HEK293T (cell line): Measurements from ENCODE around the gene LMX1A.

Experiments used
- CTCF ChIA-PET: fragments of 350-600 bp; formaldehyde crosslinking; extraction: SDS; loops from one replicate; lab custom pipeline; 2021; ENCODE audit warnings: antibody characterized with exemption, inconsistent platforms; lab: Yijun Ruan, JAX
- POLR2A ChIA-PET: fragments of 350-600 bp; formaldehyde crosslinking; extraction: SDS; loops from one replicate; lab custom pipeline; 2020; ENCODE audit warnings: antibody characterized with exemption, inconsistent platforms; lab: Yijun Ruan, JAX
- DNase-seq: peaks from one replicate; pipeline ENCODE4 v3.0.0; 2012; ENCODE audit warnings: mixed read lengths; ENCODE audit errors: extremely low spot score
- ARNT ChIP-seq: fragments of 450-650 bp; IDR thresholded peaks from 2 replicates; pipeline ENCODE4 v1.6.1; 2017; ENCODE audit warnings: mild to moderate bottlenecking
- BHLHE40 ChIP-seq: fragments of 450-650 bp; IDR thresholded peaks from 2 replicates; pipeline ENCODE4 v1.6.1; 2016; ENCODE audit warnings: mild to moderate bottlenecking, moderate library complexity, borderline replicate concordance
- CTBP1 ChIP-seq: fragments of 450-650 bp; IDR thresholded peaks from 2 replicates; pipeline ENCODE4 v1.6.1; 2016; ENCODE audit warnings: borderline replicate concordance
- ELF4 ChIP-seq: fragments of 450-650 bp; IDR thresholded peaks from 2 replicates; pipeline ENCODE4 v1.6.1; 2017; ENCODE audit warnings: antibody characterized with exemption
- FOXA1 ChIP-seq: fragments of 450-650 bp; IDR thresholded peaks from 2 replicates; pipeline ENCODE4 v1.6.1; 2016; ENCODE audit warnings: mild to moderate bottlenecking
- FOXK2 ChIP-seq: fragments of 450-650 bp; IDR thresholded peaks from 2 replicates; pipeline ENCODE4 v1.6.1; 2016; ENCODE audit warnings: mild to moderate bottlenecking
- FOXM1 ChIP-seq: fragments of 450-650 bp; IDR thresholded peaks from 2 replicates; pipeline ENCODE4 v1.6.1; 2017; ENCODE audit warnings: mild to moderate bottlenecking, borderline replicate concordance
- HDGF ChIP-seq: fragments of 450-650 bp; IDR thresholded peaks from 2 replicates; pipeline ENCODE4 v1.6.1; 2017; ENCODE audit warnings: antibody characterized with exemption, borderline replicate concordance
- L3MBTL2 ChIP-seq: fragments of 450-650 bp; conservative IDR thresholded peaks from 2 replicates; pipeline ENCODE4 v1.6.1; 2016; ENCODE audit warnings: mild to moderate bottlenecking
- LEF1 ChIP-seq: fragments of 450-650 bp; IDR thresholded peaks from 2 replicates; pipeline ENCODE4 v1.6.1; 2017; ENCODE audit warnings: mild to moderate bottlenecking, borderline replicate concordance
- NFRKB ChIP-seq: fragments of 450-650 bp; IDR thresholded peaks from 2 replicates; pipeline ENCODE4 v1.6.1; 2016; ENCODE audit warnings: mild to moderate bottlenecking, moderate library complexity
- PKNOX1 ChIP-seq: fragments of 450-650 bp; IDR thresholded peaks from 2 replicates; pipeline ENCODE4 v1.6.1; 2016
- SP1 ChIP-seq: fragments of 450-650 bp; IDR thresholded peaks from 2 replicates; pipeline ENCODE4 v1.6.1; 2017
- SUZ12 ChIP-seq: fragments of 450-650 bp; IDR thresholded peaks from 2 replicates; pipeline ENCODE4 v1.6.1; 2016; ENCODE audit warnings: mild to moderate bottlenecking
- TARDBP ChIP-seq: fragments of 450-650 bp; IDR thresholded peaks from 2 replicates; pipeline ENCODE4 v1.6.1; 2016
- ZNF384 ChIP-seq: fragments of 450-650 bp; IDR thresholded peaks from 2 replicates; pipeline ENCODE4 v1.6.1; 2016

LMX1A gene

DNA sequence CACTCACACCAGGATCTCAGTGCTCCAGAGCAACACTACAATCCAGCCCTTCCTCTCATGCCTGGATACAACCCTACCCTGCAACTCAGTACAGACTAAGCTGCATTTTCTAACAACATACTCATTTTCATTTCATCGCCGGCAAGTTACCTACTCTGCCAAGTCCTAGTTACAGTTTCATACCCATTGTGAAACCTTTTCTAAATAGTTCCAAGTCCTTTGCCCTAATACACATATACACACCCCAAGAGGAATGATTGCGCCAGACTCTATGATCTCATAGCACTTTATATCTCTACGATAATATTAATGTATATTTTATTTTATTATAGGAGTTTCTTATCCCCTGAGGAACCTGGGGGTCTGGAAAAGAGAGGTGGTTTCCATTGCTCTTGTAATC, 122.4 kb downstream of the LMX1A start:
- ChIA-PET CTCF (interaction anchor here (0.6 kb wide), 1 partner anchor 133 kb away, joined by 3 read pairs; no protein-coding TSS in a partner anchor), POLR2A (no interaction called here)
- no peak for DNase-seq
- TF ChIP-seq PKNOX1 (no peak), TARDBP (no peak), SP1 (no peak), ARNT (no peak), SUZ12 (no peak), ELF4 (no peak), ZNF384 (no peak)

DNA sequence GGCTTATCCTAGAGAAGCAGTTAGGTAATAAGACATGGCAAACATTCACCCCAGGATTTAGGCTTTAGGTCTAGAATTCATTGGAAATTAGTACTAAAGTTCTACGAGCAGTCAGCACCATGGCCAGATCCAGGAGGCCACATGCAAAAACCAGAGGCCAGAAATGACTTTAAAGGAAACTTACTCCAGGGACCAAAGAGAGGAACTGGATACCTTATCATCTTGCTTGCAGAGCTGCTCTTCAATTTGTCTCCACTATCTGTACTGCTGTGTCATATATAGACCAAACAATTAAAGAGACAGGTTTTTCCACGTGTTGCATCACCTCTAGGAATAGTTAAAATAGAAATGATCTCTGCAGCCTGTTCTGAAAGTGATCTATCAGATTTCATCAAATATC, 127.8 kb downstream of the LMX1A start:
- ChIA-PET CTCF (interaction anchor here (0.6 kb wide), 1 partner anchor 116 kb away, joined by 3 read pairs; no protein-coding TSS in a partner anchor), POLR2A (no interaction called here)
- DNase-seq: no peak
- no peak for TF ChIP-seq LEF1
- no peak for TF ChIP-seq BHLHE40
- TF ChIP-seq SP1: no peak
- no peak for TF ChIP-seq FOXA1
- TF ChIP-seq ELF4: no peak
- TF ChIP-seq SUZ12: no peak
- TF ChIP-seq CTBP1: no peak
- TF ChIP-seq NFRKB: no peak
- no peak for TF ChIP-seq ZNF384

DNA sequence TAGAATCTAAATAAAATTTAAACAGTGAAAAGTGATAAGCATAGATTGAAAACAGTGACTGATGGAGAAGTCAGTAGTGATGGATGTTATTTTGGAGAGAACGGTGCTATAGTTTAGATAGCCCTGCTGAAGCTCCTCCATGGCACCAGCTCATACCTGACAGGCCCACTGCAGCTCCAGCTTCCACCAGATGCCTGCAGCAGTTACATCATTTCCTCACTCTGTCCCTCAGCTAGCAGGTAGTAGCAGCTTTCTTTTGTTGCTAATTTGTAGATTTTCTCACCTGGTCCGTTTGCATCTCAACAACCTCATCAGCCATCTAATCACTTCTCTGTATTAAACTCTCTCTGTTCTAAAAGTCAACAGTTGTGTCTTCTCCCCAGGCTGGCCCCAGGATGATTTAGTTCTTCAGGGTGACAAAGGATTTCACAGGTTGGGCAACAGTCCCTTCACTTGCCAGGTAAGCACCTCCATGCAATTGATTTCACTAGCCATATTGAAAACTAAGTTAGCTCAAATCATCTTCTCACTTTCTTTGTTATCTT, 128.3 kb downstream of the LMX1A start:
- CTCF ChIA-PET: interaction anchor here (0.6 kb wide), 1 partner anchor 117 kb away, joined by 3 read pairs; no protein-coding TSS in a partner anchor
- DNase-seq: no peak
- POLR2A ChIA-PET: no interaction called here
- TF ChIP-seq SP1 (no peak), FOXK2 (no peak), CTBP1 (no peak), FOXA1 (no peak), L3MBTL2 (no peak), NFRKB (no peak), HDGF (no peak), PKNOX1 (no peak), ARNT (no peak), SUZ12 (no peak), ELF4 (no peak), LEF1 (no peak), BHLHE40 (no peak)

DNA sequence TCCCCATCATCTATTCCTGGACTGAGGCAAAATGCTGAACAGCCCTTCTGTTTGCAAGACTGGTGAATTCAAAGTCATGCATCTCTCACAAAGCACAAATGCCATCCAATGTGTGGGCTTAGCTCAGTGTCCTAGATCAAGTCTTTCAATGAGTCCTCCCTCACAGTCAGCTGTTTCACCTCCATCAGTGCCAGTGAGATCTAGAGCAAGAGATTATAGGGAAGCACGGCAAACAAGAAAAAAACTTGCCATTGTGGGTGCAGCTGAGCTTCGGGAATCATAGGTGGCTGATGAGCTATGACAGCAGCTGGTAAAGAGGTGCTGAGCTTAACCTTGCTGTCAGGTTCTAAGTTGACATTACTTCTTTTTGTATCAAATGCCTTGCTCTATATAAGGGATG, 130.2 kb downstream of the LMX1A start:
- TF ChIP-seq TARDBP (no peak), FOXA1 (no peak), L3MBTL2 (no peak), NFRKB (no peak), ARNT (no peak), PKNOX1 (no peak), ELF4 (no peak), FOXK2 (no peak), SUZ12 (no peak), LEF1 (no peak), SP1 (no peak), ZNF384 (no peak), FOXM1 (no peak), BHLHE40 (no peak), CTBP1 (no peak), HDGF (no peak)
- CTCF ChIA-PET: no interaction called here
- DNase-seq: no peak
- POLR2A ChIA-PET: no interaction called here

- TF ChIP-seq ARNT (no peak), FOXK2 (no peak), ELF4 (no peak), BHLHE40 (no peak), ZNF384 (no peak), L3MBTL2 (no peak), NFRKB (no peak), HDGF (no peak), TARDBP (no peak), FOXM1 (no peak), SUZ12 (no peak), SP1 (no peak), LEF1 (no peak), CTBP1 (no peak)
- no peak for DNase-seq
- ChIA-PET POLR2A (no interaction called here), CTCF (no interaction called here)
These were observed 130.9 kb downstream of the LMX1A start for GRCh38 chr1:165225650-165226049.

GRCh38 chr1:165225062-165225461, 131.5 kb downstream of the LMX1A start:
- ChIA-PET POLR2A (no interaction called here), CTCF (no interaction called here)
- no peak for TF ChIP-seq HDGF
- no peak for TF ChIP-seq ARNT
- TF ChIP-seq L3MBTL2: no peak
- TF ChIP-seq FOXK2: no peak
- DNase-seq: no peak
